Choroid plexus epithelial cell (primary cell): Measurements from ENCODE around the gene COL4A1.

Experiments
- DNase-seq: peaks from one replicate; pipeline ENCODE4 v3.0.0-alpha.2; 2010; ENCODE audit warnings: low read depth
- H3K4me3 ChIP-seq: 2 replicates; pipeline ENCODE4 v1.5.1; 2011; ENCODE audit warnings: low read depth, mild to moderate bottlenecking, control low read depth, low read length, moderate library complexity
- CTCF ChIP-seq: conservative IDR thresholded peaks from 2 replicates; pipeline ENCODE4 v1.5.1; 2011; ENCODE audit warnings: low read depth, mild to moderate bottlenecking, control low read depth, inconsistent platforms, low read length, moderate library complexity

Gene COL4A1

DNA sequence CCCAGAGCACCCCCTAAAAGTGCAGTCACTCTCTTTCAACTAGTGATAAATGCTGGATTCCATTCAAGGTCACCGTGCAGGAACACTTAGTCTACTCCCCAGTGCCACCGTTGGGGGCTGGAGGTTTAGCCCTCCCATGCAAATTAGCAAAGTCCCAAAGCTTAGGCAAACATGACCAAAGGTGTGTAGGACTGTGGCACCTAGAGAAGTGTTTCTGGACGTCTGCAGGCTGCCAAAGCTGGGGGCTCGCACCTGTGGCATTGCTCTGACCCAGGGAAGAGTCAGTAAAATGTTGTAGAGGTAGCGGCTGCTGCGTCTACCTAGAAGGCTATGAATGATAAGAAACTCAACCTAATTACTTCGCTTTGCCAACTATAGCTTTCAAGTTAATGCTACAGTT is 13.9 kb downstream of the COL4A1 start:
- H3K4me3 ChIP-seq: no peak overlapping the region
- TF ChIP-seq CTCF: no peak
- no peak for DNase-seq

DNA sequence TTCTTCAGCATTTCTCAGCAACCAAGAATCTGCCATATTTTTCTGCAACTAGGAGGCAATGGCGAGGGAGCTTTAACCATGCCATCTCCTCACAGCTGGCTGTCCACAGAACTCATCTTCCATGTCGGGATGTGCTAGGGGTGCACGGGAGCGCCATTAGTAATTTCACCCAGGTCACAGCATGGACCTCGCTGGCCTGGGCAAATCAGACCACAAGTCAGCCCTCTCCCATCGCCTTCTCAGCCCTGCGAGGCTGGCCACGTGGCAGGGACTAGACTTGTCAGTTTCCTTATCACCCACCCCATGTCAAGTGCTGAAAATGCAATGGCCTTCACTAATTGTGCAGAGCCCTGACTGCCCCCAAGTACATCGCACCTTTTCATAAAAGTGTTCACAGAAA is 15.7 kb downstream of the COL4A1 start:
- no peak overlapping the region for H3K4me3 ChIP-seq
- no peak for DNase-seq

DNA sequence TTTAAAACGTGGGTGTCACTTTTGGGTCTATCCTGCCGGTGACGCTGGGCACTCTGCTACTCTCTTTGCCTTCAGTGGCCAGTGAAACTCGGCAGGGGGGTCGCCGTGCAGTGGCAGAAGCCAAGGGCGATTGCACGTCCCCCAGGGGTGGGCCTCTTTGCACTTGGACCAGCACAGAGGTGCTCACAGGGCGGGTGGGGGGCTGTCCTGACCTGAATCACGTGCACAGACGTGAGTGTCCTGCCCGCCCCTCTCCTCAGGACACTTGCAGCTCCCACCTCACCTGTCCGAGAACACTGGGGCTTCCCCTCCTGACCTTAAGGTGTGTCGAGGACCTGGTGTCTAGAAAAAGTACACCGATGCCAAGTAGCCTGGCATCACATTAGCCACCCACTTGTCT is 16.1 kb downstream of the COL4A1 start:
- no peak overlapping the region for H3K4me3 ChIP-seq
- DNase-seq: no peak

More for the DNA sequence above, 15.7 kb downstream of the COL4A1 start:
- no peak for TF ChIP-seq CTCF

GRCh38 chr13:110290153-110290552 is 16.8 kb downstream of the COL4A1 start:
- DNase-seq: no peak
- no peak for TF ChIP-seq CTCF

More for the DNA sequence above, 16.1 kb downstream of the COL4A1 start:
- no peak for TF ChIP-seq CTCF

GRCh38 chr13:110289661-110290060 is 17.3 kb downstream of the COL4A1 start:
- TF ChIP-seq CTCF: no peak
- no peak for DNase-seq
- H3K4me3 ChIP-seq: no peak overlapping the region

More at GRCh38 chr13:110290153-110290552, 16.8 kb downstream of the COL4A1 start:
- no peak overlapping the region for H3K4me3 ChIP-seq

DNA sequence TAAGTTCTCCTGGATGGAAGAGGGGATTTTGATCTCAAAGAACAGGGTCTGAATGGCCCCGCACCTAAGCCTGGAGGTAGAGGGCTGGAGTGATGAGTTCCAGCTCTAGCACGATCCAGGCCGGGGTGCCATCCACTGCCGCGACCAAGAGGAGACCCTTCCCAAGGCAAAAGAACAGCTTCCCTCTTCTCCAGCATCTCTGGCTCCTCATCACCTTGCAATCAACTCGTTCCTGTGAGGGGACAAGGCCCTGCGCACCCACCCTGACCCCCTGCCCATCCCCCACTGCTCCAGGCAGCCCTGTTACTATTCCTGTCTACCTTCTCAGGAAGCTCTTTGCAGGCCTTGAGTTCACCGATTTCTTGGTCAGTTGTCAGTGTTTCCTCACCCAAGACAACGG is 17.8 kb downstream of the COL4A1 start:
- H3K4me3 ChIP-seq: no peak overlapping the region
- DNase-seq: no peak
- TF ChIP-seq CTCF: no peak

DNA sequence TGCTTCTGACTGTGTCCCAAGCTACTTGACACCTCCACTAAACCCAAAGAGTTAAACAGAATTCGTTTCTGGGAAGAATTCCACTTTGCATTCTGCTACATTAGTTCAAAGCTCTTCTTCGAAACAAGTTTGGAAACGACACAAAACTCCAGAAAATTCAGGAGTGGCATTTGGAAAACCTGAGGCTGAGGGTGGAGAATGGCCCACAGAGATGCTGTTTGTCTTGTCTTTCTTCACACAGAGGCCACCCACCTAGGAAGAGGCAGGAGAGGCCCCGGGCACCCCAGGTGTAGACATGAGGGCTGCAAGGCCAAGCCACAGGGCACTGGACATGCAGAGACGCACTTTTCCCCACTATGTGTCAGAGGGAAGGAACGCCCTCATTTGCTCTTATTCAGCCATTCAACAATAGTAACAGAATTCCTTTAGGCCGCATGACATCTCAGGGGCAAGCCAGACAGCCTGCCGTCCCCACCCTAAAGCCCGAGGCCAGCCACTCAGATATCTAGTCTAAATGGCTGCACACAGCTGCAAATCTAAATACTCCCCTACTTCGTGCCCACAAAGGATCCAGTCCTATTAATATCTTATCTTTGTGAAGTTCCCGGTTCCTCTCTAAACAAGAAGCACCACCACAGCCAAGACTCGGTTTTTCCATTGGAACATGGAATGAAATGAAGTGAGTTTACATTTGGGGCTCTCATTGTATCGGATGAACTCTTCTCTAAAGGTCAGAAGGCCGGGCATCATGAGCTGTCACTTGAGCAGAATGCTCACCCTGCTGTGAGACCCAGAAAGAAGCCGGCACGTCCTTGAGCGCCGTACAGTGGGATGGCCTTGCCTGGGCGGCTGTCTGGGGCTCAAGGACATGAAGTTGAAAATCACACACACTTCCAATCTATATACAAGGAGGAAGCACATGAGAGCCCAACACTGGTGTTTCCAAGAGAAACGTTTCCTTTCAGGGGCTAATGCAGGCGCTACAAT is 19.8 kb downstream of the COL4A1 start:
- no peak for DNase-seq
- H3K4me3 ChIP-seq: no peak overlapping the region
- TF ChIP-seq CTCF: no peak
